ENCODE measurements around the gene PPP1R9A.

DNA sequence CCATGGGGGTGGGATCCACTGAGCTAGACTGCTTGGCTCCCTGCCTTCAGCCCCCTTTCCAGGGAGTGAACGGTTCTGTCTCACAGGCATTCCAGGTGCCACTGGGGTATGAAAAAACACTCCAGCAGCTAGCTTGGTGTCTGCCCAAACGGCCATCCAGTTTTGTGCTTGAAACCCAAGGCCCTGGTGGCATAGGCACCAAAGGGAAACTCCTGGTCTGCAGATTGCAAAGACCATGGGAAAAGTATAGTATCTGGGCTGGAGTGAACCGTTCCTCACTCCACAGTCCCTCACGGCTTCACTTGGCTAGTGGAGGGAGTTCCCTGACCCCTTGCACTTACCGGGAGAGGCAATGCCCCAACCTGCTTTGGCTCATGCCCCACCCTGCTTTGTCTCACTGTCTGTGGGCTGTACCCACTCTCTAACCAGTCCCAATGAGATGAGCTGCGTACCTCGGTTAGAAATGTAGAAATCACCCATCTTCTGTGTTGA lies 62.7 kb downstream of the PPP1R9A start:
- TF ChIP-seq, protein P1, sequence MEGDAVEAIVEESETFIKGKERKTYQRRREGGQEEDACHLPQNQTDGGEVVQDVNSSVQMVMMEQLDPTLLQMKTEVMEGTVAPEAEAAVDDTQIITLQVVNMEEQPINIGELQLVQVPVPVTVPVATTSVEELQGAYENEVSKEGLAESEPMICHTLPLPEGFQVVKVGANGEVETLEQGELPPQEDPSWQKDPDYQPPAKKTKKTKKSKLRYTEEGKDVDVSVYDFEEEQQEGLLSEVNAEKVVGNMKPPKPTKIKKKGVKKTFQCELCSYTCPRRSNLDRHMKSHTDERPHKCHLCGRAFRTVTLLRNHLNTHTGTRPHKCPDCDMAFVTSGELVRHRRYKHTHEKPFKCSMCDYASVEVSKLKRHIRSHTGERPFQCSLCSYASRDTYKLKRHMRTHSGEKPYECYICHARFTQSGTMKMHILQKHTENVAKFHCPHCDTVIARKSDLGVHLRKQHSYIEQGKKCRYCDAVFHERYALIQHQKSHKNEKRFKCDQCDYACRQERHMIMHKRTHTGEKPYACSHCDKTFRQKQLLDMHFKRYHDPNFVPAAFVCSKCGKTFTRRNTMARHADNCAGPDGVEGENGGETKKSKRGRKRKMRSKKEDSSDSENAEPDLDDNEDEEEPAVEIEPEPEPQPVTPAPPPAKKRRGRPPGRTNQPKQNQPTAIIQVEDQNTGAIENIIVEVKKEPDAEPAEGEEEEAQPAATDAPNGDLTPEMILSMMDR (IDR thresholded peaks at IDR 0.05): no peak
- TF ChIP-seq POLR2A (IDR thresholded peaks at IDR 0.05): no peak
- TF ChIP-seq EP300 (IDR thresholded peaks at IDR 0.05): no peak

All from gastroesophageal sphincter (tissue), 3 donors.